NCI-H345 (cell line): Measurements from ENCODE around the gene B4GALNT4.
A peak's percentile ranks its signal among the peaks of the same experiment; 100 is the strongest.
"Not testable (repeated sequence)": the region's sequence is repeated elsewhere in the genome, so short reads cannot be mapped to it uniquely, and the experiment has no call there.

Source experiments
- DNase-seq: peaks from one replicate; lab custom pipeline; 2025; lab: John Stamatoyannopoulos, UW

Gene B4GALNT4

GRCh38 chr11:335779-336658 lies 33.3 kb upstream of the B4GALNT4 start:
- no peak for DNase-seq

- no peak for DNase-seq
These were observed 32.6 kb upstream of the B4GALNT4 start for GRCh38 chr11:336659-337198.

GRCh38 chr11:337711-338110 lies 31.6 kb upstream of the B4GALNT4 start:
- DNase-seq, result no peak

GRCh38 chr11:339963-340362 lies 29.3 kb upstream of the B4GALNT4 start:
- DNase-seq, result no peak

- DNase-seq, result no peak
These were observed 28.5 kb upstream of the B4GALNT4 start for GRCh38 chr11:340539-341512.

GRCh38 chr11:342328-342727 lies 27.0 kb upstream of the B4GALNT4 start:
- DNase-seq, result no peak

- no peak for DNase-seq
These were observed 24.3 kb upstream of the B4GALNT4 start for GRCh38 chr11:344836-345578.

GRCh38 chr11:346529-346928 lies 22.8 kb upstream of the B4GALNT4 start:
- DNase-seq, result no peak

- DNase-seq, result not testable (repeated sequence)
These were observed 19.9 kb upstream of the B4GALNT4 start for GRCh38 chr11:349270-349954.

- not testable (repeated sequence) for DNase-seq
These were observed 19.1 kb upstream of the B4GALNT4 start for GRCh38 chr11:350033-350722.

- no peak for DNase-seq
These were observed 18.5 kb upstream of the B4GALNT4 start for GRCh38 chr11:350723-351255.

- no peak for DNase-seq
These were observed 17.9 kb upstream of the B4GALNT4 start for GRCh38 chr11:351411-351810.

- no peak for DNase-seq
These were observed 16.8 kb upstream of the B4GALNT4 start for GRCh38 chr11:352456-353031.

GRCh38 chr11:353179-353873 lies 16.0 kb upstream of the B4GALNT4 start:
- DNase-seq, result no peak

- DNase-seq, result peak; percentile 48
These were observed 13.5 kb upstream of the B4GALNT4 start for GRCh38 chr11:355581-356458.

GRCh38 chr11:356610-357009 lies 12.7 kb upstream of the B4GALNT4 start:
- no peak for DNase-seq

GRCh38 chr11:357582-357981 lies 11.7 kb upstream of the B4GALNT4 start:
- no peak for DNase-seq

GRCh38 chr11:358129-358800 lies 11.0 kb upstream of the B4GALNT4 start:
- DNase-seq, result no peak
